GM12872 (cell line): Measurements from ENCODE around the gene PCNX2.

Experiments
- TF ChIP-seq, protein P1 (sequence below): IDR thresholded peaks from 3 replicates; pipeline ENCODE4 v1.5.1; 2011; ENCODE audit warnings: low read depth, mild to moderate bottlenecking, low read length, moderate library complexity; ENCODE audit not compliant: insufficient read depth

Gene PCNX2

DNA sequence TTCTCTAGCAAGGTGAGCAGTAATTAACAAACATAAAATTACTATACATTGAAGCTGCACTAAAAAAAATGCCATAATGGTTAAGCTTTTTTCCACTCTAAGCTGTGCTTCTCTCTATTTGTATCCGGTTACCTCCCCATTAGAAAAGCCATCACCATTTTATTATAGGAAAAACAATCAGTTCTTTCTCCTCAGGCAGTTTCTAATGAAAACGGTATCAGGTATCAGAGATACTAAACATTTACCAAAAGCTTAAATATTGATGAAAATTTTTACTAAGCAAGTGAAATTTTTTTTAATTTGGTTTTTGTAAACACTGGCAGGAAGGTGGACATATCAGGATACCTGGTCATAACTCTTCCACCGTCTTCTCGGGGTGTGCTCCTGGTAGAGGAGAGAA, 330.9 kb downstream of the PCNX2 start:
- TF ChIP-seq, protein P1, sequence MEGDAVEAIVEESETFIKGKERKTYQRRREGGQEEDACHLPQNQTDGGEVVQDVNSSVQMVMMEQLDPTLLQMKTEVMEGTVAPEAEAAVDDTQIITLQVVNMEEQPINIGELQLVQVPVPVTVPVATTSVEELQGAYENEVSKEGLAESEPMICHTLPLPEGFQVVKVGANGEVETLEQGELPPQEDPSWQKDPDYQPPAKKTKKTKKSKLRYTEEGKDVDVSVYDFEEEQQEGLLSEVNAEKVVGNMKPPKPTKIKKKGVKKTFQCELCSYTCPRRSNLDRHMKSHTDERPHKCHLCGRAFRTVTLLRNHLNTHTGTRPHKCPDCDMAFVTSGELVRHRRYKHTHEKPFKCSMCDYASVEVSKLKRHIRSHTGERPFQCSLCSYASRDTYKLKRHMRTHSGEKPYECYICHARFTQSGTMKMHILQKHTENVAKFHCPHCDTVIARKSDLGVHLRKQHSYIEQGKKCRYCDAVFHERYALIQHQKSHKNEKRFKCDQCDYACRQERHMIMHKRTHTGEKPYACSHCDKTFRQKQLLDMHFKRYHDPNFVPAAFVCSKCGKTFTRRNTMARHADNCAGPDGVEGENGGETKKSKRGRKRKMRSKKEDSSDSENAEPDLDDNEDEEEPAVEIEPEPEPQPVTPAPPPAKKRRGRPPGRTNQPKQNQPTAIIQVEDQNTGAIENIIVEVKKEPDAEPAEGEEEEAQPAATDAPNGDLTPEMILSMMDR: no peak

DNA sequence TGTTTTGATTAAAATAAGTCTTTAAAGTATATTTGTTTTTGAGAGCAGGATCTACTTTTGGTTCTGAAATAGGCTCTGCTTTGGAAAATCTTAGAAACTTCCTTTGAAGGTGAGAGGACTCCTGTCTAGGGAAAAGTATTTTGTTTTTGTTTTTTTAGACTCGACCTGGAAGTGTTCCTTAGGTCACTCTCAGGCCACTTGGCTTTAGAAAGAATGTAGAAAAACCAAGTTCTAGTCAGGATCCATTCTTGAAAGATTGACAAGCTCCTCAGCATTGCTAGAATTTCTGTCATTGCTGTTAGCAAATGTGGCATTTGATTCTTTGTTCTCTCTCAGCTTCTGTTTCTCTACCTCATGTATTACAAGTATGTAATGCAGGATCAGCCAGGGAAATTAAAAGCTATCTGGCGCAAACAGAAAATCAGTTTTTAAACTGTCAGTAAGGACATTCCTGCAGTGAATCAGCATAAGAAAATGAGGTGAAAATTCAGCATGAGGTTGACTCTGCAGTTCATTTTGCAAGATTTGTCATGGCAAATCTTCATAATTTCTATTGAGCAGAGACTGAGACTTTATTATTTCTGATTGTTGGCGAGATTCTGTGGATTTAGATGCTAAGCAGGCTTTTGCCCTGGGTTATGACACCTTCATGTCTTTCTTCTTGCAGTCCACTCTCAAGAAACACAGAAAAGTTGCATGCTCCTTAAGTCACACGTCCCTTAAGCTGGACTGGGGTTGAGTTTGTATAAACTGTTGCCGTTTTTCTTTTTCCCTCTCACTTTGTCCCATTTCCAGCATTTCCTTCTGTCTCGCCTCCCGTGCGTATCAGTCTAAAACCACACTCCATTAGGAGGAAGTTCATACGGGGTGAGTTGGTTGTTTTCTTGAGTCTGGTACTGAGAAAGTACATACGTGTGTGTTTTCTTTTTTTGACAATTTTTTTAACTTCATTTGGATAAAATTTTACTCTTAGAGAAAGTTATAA, 332.5 kb downstream of the PCNX2 start:
- TF ChIP-seq, protein P1: no peak

DNA sequence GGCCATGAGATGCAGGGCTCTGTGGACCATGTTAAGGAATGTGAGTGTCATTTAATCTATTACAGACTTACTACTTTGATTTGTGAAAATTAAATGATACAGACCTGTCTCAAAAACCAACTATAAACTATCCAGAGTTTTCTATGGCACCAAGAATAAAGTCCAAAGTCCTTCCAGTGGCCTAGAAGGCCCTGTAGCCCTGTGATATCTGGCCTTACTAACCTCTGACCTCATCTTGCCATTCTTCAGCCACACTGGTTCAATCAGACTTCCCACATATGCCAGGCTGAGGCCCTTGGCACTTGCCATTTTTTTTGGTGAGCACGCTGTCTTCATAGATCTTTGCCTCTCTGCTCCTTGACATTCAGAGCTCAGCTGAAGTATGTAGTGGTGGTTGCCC, 337.5 kb downstream of the PCNX2 start:
- TF ChIP-seq, protein P1: no peak

DNA sequence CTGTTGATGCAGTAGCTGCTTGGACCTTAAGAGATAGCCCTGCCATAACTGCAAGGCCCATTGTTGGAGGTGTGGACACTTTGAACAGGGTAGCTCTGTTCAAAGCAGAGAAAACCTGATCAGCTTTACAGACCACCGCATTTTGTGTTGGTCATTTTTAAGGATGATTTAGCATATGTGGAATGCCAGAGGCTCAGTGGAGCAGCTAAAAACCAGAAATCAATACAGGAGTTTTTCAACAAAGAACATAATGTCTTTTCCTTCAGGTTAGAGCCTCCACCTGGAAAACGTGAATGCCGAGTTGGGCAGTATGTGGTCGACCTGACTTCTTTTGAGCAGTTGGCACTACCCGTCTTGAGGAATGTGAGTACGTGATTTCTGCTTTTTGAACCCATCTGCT, 339.4 kb downstream of the PCNX2 start:
- TF ChIP-seq, protein P1: no peak

DNA sequence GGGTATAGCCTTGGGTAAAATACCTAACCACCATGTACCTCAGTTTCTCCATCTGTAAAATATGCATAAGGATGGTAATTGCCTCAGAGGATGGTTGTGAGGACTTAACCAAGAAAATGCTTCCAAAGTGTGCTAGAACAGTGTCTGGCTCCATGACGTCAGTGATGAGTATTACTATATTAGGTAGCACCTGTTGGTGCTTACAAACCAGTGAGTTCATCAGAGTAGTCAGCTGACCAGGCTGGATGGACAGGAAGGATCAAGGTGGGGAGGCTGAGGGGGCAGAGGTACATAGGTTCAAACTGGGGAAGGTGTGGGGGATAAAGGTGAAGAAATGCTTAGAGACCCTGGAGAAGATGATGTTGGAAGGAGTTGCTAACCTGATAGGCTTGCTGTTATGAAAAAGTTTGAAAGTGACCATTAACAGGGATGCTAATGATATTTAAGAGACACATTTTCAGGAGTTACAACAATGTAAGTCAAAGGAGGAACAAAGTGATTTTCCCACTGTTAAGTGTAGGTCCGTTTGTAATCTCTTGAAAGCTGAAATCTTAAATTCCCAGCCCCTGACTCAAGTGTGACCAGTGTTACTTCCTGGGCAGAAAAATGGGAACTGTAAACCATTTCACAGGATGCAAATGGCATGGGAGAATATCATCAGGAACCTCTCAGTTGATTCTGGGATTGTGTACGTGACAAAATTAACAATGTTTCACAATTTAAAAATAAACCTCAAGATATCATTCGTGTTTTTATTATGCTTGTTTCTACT, 340.7 kb downstream of the PCNX2 start:
- TF ChIP-seq, protein P1: no peak

DNA sequence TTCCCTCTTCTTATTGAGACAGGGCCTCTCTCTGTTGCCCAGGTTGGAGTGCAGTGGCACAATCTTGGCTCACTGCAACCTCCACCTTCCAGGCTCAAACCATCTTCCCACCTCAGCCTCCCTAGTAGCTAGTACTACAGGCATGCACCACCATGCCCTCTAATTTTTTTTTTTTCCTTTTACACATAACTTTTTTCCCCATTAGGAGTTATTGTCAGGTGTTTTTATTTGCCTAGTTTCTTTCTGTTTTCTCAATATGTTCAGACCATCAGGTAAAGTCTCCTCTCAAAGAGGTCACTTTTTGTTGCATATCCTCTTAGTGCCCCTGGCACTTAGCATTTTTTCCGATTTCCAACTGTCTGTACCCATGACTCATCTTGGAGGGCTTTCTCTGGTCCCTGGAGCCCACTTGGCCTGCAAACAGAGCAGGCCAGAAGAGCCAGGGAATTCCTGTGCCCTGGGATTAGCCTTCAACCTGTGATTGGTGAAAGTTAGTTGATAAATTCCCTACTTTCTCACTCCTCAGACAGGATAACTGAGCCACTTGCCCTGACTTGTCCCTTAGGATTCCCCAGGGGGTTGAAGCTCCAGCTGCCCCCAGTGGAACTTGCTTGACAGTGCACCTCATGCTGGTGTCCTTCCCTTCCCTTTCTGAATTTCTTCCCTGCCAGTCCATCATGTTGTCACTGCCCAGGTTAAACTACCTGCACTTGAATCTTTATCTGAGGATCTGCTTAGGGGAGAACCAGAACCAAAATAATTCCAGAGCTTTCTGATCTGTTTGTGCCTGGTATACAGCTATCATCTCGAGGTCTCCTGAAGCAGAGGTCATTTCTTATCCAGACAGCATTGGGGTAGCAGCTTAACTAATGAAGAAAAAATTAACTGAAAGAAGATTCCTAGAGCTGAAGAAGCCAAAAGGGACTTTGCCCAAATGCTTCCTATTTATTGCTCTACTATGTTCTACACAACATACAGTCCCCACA, 342.7 kb downstream of the PCNX2 start:
- TF ChIP-seq, protein P1: peak; percentile 91
